ENCODE measurements around the gene PMVK.

DNA sequence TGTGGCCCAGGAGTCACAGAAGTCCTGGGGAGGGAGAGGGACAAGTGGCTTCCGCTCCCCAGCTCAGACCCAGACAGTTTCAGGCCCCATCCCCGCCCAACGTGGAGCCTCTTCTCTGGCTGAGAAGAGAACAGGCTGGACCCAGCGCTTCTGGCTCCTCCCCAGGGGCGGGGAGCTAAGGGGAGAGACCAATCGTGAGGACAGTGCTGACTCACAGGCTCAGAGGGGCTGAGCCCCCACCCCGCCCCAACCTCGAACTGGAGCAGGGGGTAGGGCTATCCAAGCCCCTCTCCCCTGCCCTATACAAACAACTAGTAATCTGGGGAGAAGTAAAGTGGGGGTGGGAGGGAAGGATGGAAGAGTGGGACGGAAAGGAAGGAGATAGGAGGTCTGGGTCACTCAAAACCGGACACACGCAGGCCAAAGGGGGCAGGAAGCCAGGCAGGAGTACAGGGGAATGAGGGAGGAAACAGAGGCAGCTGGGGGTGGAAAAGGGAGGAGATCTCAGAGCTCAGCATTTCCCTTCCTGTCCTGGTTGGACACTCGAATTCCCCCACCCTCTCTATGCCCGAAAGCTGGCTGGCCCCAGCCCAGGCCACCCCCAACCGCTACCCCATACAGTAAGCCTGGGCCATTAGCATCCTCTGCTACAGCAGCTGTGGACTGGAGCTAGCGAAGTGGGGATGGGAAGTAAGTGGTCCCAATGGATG, 34.3 kb upstream of the PMVK start, which contains the start of gene SHC1:
- TF ChIP-seq, protein P1, sequence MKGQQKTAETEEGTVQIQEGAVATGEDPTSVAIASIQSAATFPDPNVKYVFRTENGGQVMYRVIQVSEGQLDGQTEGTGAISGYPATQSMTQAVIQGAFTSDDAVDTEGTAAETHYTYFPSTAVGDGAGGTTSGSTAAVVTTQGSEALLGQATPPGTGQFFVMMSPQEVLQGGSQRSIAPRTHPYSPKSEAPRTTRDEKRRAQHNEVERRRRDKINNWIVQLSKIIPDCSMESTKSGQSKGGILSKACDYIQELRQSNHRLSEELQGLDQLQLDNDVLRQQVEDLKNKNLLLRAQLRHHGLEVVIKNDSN (IDR thresholded peaks at IDR 0.05) = no peak
- TF ChIP-seq ZBTB7A (IDR thresholded peaks at IDR 0.05; ENCODE audit: low read depth) = peak; percentile 96
- TF ChIP-seq EP300 (IDR thresholded peaks at IDR 0.05; ENCODE audit: borderline replicate concordance) = no peak
- TF ChIP-seq, protein P2, sequence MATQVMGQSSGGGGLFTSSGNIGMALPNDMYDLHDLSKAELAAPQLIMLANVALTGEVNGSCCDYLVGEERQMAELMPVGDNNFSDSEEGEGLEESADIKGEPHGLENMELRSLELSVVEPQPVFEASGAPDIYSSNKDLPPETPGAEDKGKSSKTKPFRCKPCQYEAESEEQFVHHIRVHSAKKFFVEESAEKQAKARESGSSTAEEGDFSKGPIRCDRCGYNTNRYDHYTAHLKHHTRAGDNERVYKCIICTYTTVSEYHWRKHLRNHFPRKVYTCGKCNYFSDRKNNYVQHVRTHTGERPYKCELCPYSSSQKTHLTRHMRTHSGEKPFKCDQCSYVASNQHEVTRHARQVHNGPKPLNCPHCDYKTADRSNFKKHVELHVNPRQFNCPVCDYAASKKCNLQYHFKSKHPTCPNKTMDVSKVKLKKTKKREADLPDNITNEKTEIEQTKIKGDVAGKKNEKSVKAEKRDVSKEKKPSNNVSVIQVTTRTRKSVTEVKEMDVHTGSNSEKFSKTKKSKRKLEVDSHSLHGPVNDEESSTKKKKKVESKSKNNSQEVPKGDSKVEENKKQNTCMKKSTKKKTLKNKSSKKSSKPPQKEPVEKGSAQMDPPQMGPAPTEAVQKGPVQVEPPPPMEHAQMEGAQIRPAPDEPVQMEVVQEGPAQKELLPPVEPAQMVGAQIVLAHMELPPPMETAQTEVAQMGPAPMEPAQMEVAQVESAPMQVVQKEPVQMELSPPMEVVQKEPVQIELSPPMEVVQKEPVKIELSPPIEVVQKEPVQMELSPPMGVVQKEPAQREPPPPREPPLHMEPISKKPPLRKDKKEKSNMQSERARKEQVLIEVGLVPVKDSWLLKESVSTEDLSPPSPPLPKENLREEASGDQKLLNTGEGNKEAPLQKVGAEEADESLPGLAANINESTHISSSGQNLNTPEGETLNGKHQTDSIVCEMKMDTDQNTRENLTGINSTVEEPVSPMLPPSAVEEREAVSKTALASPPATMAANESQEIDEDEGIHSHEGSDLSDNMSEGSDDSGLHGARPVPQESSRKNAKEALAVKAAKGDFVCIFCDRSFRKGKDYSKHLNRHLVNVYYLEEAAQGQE (IDR thresholded peaks at IDR 0.05; ENCODE audit: low read depth) = no peak
- TF ChIP-seq RAD21 (IDR thresholded peaks at IDR 0.05; ENCODE audit: low read depth) = no peak
- TF ChIP-seq YY1 (IDR thresholded peaks at IDR 0.05; ENCODE audit: low read depth) = no peak
- TF ChIP-seq, protein P3, sequence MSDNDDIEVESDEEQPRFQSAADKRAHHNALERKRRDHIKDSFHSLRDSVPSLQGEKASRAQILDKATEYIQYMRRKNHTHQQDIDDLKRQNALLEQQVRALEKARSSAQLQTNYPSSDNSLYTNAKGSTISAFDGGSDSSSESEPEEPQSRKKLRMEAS (IDR thresholded peaks at IDR 0.05) = no peak
- no peak for TF ChIP-seq CEBPB (IDR thresholded peaks at IDR 0.05)
- TF ChIP-seq CREB1 (IDR thresholded peaks at IDR 0.05; ENCODE audit: low read depth) = no peak
- TF ChIP-seq TAF1 (IDR thresholded peaks at IDR 0.05; ENCODE audit: low read depth) = peak; percentile 17; the same call in 1 of the 2 replicates
- TF ChIP-seq TEAD4 (IDR thresholded peaks at IDR 0.05) = no peak

Measured in Ishikawa (cell line).